Activated naive CD8-positive, alpha-beta T cell treated with anti-CD3 and anti-CD28 coated beads, Interleukin-2, amount 50 U/mL, for 16 hours (primary cell): ENCODE results near the gene BCL2L11.

Experiments
- DNase-seq: peaks from one replicate; pipeline ENCODE4 v3.0.0-alpha.2; 2020; ENCODE audit warnings: low read depth, low spot score

The BCL2L11 gene

DNA sequence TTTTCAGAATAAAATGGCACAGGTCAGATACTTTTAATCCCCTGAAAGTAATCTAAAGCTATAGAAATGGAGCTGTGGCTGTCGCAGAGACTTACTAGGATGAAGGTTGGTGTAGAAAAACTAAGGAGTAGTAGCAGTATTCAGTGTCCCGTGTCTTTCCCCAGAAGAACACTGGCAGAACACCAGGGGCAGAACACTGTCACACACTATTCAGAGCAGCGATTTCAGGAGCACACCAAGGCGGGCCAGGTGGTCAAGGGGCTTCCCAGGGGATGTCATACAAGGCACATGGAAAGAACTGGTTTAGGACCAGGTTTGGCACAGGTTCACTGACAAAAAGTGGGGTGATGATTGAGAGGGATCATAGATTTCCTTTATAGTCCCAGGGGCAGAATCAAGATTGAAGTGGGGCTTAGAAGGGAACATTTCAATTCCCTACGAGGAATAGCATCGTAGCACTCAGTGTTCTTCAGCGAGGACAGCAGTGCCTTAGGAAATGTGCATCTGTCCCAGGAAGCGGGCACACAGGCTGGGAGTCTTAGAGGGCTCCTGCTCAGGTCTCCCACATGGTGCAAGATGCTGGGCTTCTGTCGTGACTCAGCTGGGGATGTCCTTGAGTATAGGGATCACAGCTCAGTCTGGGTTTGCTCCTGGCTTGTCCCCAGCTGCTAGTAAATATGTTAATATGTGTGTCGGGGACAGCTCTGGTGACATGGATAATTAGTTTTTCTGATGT is 22.6 kb downstream of the BCL2L11 start:
- DNase-seq: no peak

DNA sequence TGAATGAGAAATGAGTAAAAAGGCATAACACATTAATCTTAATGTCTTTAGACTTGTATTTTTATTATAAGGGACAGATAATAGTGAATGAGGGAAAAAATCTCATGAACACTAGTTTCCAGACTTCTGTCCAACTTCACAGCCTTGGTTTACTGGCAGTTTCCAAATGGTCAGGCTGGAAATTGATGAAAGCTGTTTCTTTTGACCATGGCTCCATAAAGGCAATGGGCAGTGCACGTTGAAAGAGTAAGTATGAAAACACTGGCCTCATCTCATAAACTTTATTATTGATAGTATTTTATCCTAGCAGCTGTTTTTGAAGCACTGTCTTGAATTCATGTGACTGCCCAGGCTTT is 23.1 kb downstream of the BCL2L11 start:
- no peak for DNase-seq

DNA sequence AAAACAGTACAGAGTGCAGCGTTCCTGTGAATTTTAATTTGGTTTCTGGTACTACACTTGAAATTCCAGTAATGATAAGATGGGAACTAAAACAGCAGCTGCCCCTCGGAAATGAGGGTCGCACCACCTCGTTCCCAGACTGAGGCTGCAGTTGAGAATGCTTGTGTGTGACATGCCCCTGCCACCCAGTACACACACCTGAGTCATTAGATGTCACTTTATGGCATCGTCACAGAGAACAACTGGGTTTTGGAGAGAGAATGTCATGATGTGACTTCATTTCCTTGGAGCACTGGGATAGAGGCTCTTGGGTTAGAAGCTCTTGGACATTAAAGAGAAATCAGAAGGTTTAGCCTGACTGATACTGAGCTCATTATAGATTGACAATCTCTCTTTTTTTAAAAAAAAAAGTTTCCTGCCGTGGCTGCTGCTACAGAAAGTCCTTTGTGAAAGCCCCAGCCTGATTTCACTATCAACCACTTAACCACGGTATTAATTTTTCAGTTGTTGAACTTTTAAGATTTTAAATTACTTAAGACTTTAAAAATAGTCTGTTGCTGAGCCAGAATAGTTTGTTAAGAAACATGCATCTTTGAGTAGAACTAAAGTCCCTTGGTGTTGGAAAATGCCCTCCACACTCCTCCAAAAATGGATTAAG is 24.5 kb downstream of the BCL2L11 start:
- no peak for DNase-seq

DNA sequence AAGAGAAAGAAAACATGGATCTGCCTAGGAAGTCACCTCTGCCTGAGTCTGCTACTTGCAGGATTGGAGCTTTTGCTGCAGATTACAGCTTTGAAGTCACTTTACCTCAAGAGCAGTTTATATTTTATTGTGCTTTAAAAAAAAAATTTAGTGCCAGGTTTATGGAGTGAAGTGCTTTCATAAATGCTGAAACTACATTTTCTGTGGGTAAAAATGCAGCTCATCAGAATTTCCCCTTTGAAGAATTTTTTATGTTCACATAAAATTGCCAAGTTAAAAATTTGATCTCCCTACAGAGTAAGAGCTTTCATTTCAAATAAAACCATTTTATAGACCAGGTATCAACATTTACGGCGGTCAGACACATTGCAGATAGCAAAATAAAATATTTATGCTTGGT is 25.2 kb downstream of the BCL2L11 start:
- DNase-seq: no peak

DNA sequence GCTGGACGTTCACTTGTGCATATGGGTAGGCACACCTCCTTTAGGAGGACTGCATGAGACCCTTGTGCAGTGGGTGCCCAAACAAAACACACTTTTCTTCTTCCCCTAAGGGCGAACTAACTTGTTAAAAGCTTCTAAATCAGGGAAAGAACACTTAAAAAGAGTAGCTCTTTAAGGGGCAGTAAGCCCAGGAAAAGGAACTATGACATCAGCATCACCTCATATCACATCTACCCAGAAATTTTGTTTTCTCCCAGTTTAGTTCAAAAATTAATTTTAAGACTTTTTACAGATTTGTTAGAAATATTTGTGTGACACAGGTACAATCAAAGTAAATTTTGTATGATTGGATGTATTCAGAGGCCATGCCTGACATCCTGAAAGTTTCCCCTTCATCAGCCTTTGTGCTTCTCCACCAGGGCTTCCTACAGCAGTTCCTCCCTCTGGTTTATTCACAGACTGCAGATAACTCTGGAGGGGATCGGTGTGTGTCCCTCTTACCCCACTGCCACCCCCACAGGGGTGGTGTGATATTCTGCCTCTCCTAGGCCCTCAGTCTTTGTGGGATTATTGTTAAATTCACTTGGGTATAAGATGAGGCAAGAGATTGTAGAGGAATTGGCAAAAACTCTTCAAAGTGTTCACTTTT is 27.6 kb downstream of the BCL2L11 start:
- DNase-seq: no peak

DNA sequence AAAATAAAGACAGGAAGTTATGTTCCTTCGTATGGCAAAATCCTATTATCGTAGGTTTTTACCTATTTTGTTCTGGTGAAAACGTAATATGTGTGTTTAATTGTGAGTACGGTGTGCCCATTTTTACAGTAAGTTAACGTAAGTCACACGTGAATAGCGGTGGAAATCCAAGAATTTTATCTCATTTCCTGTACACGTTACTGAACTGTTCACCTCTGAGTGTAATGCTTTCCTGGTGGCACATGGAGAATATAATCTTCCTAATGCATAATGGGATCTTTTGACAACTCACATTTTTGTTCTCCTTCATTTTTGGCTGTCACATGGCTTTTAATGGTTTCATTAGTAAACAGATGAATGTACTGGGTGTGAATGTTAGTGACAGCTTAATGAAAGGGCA is 28.2 kb downstream of the BCL2L11 start:
- DNase-seq: no peak

DNA sequence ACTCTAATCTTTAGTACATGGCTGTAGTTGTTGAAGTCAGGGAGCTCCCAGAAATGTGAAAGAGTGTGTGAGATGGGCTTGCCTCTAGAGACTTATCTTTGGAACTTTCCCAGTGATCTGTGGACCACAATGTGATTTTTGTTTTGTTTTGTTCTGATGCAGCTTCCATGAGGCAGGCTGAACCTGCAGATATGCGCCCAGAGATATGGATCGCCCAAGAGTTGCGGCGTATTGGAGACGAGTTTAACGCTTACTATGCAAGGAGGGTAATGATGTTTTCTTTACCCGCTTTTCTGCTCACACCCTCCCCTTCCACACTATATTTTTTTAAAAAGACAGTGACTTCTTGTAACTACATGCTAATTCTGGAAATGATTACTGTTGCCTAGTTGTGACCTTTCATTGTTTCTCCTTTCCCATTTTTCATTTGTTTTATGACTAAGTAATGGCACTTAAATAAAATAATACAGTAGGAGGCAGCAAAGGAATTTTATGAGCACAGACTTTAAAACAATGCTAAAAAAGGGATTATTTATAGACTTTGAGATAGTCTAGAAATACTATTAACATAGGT is 29.3 kb downstream of the BCL2L11 start:
- DNase-seq: no peak

DNA sequence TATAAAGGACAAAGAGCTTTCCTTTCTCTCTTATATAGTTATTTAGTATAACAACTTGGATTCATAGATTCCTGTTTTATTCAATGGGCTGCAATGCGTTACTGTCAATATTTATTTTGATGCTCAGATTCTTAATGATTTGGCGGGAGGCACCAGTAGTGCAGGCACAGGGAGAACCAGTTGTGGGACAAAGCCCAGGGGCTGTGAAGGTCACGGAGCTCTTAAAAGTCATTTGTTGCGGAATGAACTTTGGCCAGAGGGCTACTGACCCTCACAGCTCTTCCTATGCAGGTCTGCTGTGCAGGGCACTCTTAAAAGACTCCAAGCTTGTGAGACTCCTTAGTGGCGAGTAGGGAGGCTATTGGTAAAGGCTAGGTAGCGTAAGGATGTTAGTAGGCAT is 34.0 kb downstream of the BCL2L11 start:
- DNase-seq: no peak

DNA sequence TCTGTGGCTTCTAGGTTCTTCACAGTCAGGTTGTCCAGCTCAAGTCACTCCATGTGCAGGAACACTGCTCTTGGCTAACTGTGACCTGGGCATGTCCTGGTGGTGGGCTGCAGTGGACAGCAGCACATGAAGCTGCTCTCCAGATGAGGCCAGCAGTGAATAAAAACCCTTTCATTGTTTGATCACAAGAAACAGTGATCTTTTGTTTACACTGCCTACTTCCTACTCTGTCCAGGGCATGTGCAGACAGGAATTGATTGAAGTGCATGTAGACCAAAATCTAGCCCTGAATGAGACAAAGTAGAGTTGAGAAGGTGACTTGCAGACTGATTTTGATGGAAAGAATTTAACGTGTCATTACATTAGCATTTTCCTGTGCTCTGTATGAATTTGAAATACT is 34.9 kb downstream of the BCL2L11 start:
- no peak for DNase-seq

DNA sequence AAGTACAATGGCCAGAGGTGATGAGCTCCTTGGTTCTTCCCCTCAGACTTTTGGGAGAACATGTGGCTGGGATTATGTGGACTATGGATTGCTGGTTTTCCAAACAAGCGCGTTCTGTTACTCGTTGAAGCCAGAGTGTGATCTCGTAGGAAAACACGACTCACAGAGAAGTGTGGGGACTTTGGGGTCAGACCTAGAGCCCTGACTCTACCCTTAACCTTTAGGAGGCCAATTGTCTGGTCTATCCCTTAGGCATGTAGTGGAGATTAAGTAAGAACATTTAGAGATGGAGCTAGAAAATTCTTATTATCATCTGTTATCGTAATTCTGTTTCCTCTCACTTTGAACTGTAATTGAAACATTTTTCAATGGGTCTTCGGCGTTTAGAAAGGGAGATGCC is 35.8 kb downstream of the BCL2L11 start:
- no peak for DNase-seq

DNA sequence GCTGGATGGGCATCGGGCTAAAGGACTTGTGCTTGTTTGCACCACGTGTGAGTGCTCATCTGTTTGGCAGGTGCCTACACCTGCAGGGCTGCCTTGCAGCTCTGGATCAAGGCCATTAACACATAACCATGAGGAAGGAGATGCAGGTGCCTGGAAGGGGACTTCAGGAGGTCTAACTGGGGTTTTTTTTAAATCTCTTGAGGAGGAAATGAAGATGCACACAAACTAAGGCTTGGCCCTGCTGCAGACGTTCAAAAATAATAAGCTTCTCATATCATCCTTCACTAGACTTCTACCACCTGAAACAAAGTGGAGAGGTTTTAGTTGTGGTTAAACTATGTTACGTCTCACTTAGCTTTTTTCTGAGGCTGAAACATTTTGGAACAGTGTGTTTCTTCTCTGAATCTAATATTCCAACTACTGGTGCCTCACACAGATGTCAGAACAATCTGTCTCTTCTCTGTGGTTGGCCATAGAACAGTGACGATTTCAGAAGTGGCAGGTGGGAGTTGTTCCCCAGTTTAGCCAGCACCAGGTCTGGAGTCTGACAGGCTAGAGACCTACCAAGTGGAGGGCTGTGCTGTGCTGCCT is 36.5 kb downstream of the BCL2L11 start:
- no peak for DNase-seq

DNA sequence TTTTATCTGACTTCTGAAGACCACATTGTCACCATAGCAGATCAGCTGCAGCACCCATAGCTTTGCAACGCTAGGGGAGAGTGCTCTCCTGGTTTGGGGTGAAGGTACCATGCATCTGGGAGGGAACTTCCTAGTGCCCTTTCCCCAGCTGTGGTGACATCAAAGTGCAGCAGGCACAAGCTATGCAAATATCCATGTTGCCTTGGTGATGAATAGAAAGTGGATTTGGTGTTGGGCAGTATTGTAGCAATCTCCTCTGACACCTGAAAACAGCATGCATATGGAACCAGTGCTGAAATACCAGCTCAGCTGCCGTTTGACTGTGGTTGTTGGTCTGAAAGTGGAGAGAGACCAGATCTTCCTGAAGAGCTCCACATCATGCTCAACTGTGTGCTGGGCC is 37.1 kb downstream of the BCL2L11 start:
- no peak for DNase-seq

DNA sequence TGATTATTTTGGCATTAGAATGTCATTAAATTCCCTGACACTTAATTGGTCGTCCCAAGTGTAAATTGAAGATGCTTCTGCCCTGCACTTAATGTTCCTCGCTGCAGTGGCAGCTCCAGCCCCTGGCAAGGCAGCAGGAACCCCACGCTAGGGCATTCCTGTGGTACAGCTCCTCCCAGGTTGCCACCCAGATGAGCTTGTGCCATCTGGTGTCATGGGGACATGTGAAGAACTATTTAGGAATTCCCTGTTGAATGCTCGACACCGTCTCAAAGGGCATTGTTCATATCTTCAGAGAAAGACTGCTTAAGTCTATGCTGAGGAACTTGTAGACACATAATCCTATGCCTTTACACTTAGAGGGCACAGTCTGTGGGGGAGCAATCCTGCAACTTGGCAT is 38.9 kb downstream of the BCL2L11 start:
- no peak for DNase-seq

DNA sequence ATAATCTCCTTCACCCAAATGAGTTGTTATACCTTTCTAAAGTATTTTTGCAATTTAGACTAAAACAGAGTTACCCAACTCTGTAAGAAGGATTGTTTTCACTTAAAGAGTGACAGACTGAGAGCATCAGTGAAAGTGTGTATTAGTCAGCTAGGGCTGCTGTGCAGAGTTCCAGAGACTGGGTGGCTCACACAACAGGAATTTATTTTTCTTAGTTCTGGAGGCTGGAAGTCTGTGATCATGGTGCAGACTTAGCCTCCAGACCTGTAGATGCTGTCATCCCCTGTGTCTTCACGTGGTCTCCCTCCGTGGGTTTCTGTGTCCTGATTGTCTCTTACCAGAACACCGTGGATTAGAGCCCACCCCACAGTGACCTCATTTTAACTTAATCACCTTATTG is 40.0 kb downstream of the BCL2L11 start:
- no peak for DNase-seq

DNA sequence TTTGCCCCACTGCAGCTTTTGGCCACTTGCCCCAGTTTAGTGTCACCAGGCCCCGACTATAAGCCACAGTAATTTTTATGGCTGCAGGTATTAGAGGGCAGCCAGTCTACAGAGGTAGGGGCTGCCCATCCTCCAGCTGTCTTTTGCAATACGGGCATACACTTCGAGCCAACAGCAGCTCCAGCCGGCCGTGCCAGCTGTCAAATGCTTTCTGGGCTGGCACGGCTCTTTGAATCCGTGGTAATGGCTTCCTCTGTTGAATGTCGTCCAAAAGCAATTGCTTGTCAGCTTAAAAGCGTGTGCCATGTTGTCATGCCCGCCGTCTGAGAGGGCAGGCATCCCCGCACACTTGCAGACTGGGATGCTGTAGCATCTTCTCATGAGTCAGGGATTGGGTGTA is 41.3 kb downstream of the BCL2L11 start:
- no peak for DNase-seq

DNA sequence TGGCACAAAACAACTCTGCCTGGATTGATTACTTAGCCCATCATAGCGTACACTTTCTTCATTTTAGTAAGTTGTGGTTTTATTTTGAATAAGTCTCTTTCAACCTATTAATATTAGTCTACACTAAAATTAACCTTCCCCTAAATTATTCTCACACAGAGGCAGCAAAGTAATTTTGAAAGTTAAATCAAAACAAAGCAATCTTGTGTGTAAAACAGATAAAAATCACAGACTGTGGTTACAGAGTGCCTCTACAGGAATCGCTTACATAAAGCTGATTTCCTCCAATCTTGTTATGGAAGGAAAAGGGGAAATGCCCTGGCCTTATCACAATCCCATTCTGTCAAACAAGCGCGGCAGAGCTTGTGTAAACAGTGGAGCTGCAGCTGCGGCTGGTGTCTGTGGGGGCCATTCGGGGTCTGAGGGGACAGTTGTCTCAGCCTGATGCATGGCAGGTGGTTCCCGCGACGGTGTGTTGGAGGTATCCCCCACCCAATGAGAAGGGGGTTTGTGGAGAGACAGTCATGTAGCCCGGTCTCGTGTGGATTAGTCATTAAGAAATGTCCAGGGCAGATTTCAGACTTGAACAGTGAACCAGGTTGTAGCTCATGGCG is 42.1 kb downstream of the BCL2L11 start:
- no peak for DNase-seq

DNA sequence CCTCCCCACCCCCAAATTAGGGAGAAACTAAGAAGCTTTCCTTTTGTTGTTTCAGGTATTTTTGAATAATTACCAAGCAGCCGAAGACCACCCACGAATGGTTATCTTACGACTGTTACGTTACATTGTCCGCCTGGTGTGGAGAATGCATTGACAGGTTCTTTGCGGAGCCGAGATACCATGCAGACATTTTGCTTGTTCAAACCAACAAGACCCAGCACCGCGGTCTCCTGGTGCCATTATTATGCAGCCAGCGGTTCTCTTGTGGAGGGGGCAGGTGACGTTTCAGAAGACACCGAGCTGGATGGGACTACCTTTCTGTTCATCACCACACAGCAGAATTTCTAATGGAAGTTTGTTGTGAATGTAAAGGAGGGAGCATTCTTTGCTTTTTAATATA is 43.4 kb downstream of the BCL2L11 start:
- DNase-seq: no peak

DNA sequence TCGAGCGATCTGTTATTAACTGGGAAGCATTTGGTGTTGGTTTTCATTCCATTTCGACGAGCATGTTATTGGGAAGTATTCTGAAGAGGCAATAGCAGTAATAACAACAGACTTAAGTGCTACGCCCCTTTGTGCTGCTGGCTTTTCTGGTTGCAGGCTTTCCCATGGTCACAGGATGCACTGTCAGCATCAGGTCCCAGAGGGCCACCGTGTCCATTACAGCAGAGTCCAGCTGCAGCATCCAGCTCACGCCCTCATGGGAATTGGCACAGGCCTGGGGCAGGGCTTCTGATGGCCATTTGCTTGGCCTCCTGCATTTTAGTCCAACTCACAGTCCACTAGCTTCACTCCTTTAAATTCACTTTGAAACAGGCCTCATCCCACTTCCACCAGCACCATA is 44.4 kb downstream of the BCL2L11 start:
- DNase-seq: no peak

DNA sequence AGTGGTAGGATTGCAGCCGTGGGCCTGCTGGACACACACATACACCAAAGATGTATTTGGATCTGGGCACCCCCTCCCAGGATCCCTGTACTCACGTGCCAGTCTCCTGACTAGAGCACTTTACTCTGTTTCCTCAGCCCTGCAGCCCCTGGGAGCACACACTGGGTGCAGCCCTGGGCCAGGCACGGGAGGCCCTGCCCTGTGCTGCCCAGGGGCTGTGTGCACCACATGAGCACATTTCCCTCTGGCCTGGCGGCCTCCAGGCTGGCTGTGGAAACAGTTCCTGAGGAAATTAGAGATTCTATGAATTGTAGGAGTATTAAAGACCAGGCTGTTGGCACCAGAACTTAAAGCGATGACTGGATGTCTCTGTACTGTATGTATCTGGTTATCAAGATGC is 45.4 kb downstream of the BCL2L11 start:
- no peak for DNase-seq

DNA sequence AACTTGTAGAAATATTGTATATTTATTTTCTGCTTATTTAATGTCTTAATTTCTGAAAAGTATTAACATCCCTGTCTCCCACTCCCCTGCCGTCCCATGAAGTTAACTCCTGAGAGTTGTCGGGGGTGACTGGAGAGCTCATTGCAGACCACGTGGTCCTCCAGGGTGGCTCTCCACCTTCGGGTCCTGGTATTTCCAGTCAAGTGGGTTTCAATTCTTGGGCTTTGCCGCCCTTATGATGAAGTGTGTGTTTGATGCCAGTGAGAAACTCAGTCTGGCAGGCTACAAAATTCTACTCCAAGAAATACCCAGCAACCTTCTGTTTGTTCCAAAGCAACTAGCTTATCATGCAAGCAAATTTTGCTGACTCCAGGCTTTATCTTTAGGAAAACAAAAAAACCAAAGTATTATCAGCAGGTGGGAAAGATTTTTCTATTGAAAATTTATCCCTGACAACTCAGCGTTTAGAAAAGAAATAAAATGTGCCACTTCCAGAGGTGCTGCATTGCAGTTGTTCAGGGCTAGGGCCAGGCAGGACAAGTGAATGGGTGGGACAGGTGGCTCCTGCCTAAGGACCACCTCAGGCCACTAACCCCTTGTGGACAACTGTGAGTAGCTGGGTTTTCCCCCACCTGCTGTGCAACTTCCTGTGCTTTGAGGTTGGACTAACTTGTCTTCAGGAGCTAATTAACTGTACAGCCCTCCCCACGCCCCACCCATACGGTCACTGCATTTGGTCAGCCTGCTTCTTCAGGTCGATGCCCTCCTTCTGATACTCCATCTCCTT is 46.6 kb downstream of the BCL2L11 start:
- DNase-seq: no peak

DNA sequence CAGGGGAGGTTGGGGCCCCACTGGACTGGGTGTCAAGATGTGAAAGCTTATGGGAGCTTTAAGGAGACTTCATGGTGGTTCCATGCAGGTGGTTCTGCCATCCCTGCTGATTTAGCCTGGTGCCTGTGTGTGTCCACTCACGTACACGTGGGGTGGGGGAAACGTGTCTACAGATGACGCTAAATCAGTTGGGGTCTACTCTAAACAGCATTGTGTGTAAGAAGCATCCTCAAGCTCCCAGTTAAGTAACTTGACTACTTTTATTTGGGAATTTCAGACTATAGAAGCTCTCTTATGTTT is 47.1 kb downstream of the BCL2L11 start:
- no peak for DNase-seq
